BE2C (cell line): ENCODE data around the gene MYO15B.

Experiments used
- DNase-seq: peaks from one replicate; pipeline ENCODE4 v3.0.0-alpha.2; 2020
- H3K27me3 ChIP-seq: fragments of 250-450 bp; sonication (Bioruptor Pico); 2 replicates; pipeline ENCODE4 v1.5.1; 2020; ENCODE audit warnings: mild to moderate bottlenecking
- H3K36me3 ChIP-seq: fragments of 250-450 bp; sonication (Bioruptor Pico); 2 replicates; pipeline ENCODE4 v1.5.1; 2020; ENCODE audit warnings: mild to moderate bottlenecking
- H3K4me1 ChIP-seq: fragments of 250-450 bp; sonication (Bioruptor Pico); 2 replicates; pipeline ENCODE4 v1.5.1; 2020
- H3K4me3 ChIP-seq: 2 replicates; pipeline ENCODE4 v1.5.1; 2011; ENCODE audit warnings: low read depth, low read length
- H3K9me3 ChIP-seq: fragments of 250-450 bp; sonication (Bioruptor Pico); 2 replicates; pipeline ENCODE4 v1.5.1; 2020
- TF ChIP-seq, protein P1 (sequence below): IDR thresholded peaks from 2 replicates; pipeline ENCODE4 v1.5.1; 2012; ENCODE audit warnings: mild to moderate bottlenecking, low read depth, low read length

MYO15B gene

DNA sequence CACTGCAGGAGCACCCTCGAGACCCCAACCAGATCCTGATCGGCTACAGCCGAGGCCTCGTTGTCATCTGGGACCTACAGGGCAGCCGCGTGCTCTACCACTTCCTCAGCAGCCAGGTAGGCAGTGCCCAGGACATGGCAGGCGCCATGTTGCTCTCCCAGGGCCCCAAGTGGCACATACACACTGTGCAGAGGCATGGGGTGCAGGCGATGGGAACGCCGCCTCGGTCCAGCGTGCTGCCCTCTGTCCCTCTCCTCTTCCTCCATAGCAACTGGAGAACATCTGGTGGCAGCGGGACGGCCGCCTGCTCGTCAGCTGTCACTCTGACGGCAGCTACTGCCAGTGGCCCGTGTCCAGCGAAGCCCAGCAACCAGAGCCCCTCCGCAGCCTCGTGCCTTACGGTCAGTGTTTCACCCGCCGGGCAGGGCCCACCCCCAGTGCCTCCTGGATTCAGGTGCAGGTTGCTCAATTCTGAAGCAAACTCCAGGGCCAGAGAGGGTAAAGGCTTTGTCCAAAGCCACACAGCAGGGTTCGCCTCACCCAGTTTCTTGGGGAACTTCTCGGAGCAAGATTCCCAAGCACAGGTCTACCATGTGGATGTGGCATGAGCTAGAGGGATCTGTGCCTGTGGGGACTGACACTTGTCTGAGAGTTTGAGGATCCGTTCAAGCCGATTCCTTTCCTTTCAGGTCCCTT lies 24.4 kb upstream of the MYO15B start:
- Histone ChIP-seq H3K4me3 (no peak overlapping the region), H3K36me3 (no peaks in the 10 kb centered on the region), H3K4me1 (no peaks in the 10 kb centered on the region), H3K9me3 (no peaks in the 10 kb centered on the region), H3K27me3 (no peaks in the 10 kb centered on the region)
- TF ChIP-seq, protein P1, sequence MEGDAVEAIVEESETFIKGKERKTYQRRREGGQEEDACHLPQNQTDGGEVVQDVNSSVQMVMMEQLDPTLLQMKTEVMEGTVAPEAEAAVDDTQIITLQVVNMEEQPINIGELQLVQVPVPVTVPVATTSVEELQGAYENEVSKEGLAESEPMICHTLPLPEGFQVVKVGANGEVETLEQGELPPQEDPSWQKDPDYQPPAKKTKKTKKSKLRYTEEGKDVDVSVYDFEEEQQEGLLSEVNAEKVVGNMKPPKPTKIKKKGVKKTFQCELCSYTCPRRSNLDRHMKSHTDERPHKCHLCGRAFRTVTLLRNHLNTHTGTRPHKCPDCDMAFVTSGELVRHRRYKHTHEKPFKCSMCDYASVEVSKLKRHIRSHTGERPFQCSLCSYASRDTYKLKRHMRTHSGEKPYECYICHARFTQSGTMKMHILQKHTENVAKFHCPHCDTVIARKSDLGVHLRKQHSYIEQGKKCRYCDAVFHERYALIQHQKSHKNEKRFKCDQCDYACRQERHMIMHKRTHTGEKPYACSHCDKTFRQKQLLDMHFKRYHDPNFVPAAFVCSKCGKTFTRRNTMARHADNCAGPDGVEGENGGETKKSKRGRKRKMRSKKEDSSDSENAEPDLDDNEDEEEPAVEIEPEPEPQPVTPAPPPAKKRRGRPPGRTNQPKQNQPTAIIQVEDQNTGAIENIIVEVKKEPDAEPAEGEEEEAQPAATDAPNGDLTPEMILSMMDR = no peak
- DNase-seq = no peak

DNA sequence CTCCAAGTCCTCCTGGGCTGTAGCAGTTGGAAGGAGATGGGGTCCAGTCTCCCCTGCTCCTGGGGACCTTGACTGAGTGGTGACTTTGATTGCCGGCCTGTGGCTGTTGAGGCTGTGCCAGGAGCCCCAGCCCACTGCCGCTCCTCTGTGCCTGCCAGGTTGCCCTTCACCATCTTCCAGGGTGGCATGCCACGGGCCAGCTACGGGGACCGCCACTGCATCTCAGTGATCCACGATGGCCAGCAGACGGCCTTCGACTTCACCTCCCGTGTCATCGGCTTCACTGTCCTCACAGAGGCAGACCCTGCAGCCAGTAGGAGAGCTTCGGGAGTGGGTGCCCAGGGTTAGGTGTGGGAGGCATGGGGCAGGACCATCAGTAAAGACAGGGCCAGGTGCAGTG lies 23.4 kb upstream of the MYO15B start:
- H3K27me3 ChIP-seq = no peaks in the 10 kb centered on the region
- no peaks in the 10 kb centered on the region for H3K9me3 ChIP-seq
- H3K4me3 ChIP-seq = no peak overlapping the region
- DNase-seq = no peak
- no peaks in the 10 kb centered on the region for H3K36me3 ChIP-seq
- H3K4me1 ChIP-seq = no peaks in the 10 kb centered on the region
- TF ChIP-seq, protein P1 = no peak

DNA sequence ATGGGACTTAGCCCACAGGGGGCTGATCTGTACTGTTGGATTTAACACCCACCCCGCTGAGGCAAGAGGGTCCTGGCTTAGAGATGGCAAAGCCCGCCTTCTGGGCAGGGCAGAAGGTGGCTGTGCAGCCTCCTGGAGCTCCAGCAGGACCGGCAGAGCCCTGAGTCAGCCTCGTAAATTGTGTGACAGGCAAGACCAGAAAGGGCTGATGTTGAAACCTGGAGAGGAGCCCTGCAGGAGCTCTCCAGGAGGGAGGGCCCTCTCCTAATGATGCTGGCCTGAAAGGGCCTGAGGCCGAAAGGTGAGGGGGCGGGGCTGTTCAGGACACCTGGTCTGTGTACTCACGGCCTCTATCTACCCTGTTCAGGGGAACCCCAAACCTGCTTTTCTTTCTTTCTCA lies 22.5 kb upstream of the MYO15B start:
- DNase-seq = no peak
- Histone ChIP-seq H3K4me3 (no peak overlapping the region), H3K27me3 (no peaks in the 10 kb centered on the region), H3K9me3 (no peaks in the 10 kb centered on the region), H3K4me1 (no peaks in the 10 kb centered on the region), H3K36me3 (no peaks in the 10 kb centered on the region)
- TF ChIP-seq, protein P1 = no peak

DNA sequence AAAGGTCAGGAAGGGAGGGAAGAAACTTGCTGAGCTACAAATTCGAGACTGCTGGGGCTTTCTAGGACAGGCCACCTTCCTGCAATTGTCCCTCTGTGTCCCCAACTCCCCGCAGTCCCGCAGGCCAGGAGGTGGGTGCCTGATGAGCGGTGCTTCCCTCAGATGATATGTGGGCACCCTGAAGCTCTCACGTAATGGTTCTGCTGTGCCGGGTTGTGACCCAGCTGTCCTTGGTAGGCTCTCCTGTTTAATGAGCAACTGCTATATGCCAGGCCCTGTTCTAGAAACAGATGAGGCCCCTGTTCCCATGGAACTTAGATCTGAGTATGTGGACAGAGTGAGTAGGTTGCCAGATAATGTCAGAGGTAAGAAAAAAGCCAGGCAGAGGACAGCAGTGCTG lies 22.0 kb upstream of the MYO15B start:
- no peaks in the 10 kb centered on the region for H3K27me3 ChIP-seq
- H3K9me3 ChIP-seq = no peaks in the 10 kb centered on the region
- H3K4me3 ChIP-seq = no peak overlapping the region
- H3K36me3 ChIP-seq = no peaks in the 10 kb centered on the region
- DNase-seq = no peak
- TF ChIP-seq, protein P1 = no peak
- H3K4me1 ChIP-seq = no peaks in the 10 kb centered on the region

DNA sequence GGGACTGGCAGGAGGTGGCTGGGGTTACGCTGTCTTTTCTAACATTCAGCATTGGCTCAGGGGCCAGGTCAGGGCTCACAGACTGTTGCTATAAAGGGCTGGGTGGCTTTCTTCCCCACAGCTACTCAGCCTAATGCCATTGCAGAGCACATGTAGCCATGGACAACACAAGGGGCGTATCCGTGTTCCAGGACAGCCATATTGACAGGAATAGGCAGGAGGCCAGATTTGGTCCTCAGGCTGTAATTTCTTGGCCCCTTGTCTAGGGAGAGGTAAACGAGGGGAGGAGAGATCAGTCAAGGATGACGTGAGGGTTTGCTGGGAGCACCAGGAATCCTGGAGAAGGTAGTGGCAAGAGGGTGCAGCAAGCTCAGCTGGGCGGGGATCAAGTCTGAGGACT lies 21.2 kb upstream of the MYO15B start:
- no peak for DNase-seq
- no peaks in the 10 kb centered on the region for H3K4me1 ChIP-seq
- TF ChIP-seq, protein P1 = no peak
- H3K36me3 ChIP-seq = no peaks in the 10 kb centered on the region
- H3K9me3 ChIP-seq = no peaks in the 10 kb centered on the region
- no peak overlapping the region for H3K4me3 ChIP-seq
- no peaks in the 10 kb centered on the region for H3K27me3 ChIP-seq

DNA sequence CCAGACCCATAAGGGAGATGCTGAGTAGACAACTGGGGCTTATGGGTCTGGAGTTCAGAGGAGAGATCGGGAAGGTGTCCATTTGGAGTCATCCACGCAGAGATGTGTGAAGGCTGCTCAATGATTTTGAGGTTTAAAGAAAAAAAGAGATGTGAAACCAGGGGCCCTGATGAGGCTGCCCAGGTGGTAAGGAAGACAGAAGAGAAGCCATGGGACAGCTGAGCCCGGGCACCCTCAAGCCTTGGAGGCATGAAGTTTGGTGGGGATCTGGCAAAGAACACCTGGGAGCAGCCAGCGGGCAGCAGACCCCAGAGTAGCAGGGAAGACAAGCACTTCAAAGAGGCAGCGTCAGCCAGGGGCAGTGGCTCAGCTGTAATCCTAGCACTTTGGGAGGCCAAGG lies 20.8 kb upstream of the MYO15B start:
- Histone ChIP-seq H3K9me3 (no peaks in the 10 kb centered on the region), H3K36me3 (no peaks in the 10 kb centered on the region), H3K27me3 (no peaks in the 10 kb centered on the region), H3K4me1 (no peaks in the 10 kb centered on the region), H3K4me3 (no peak overlapping the region)
- no peak for DNase-seq
- TF ChIP-seq, protein P1 = no peak
